ENCODE results near the gene RRM2.
"Not testable (repeated sequence)": the region's sequence is repeated elsewhere in the genome, so short reads cannot be mapped to it uniquely, and the experiment has no call there.

Gene RRM2

DNA sequence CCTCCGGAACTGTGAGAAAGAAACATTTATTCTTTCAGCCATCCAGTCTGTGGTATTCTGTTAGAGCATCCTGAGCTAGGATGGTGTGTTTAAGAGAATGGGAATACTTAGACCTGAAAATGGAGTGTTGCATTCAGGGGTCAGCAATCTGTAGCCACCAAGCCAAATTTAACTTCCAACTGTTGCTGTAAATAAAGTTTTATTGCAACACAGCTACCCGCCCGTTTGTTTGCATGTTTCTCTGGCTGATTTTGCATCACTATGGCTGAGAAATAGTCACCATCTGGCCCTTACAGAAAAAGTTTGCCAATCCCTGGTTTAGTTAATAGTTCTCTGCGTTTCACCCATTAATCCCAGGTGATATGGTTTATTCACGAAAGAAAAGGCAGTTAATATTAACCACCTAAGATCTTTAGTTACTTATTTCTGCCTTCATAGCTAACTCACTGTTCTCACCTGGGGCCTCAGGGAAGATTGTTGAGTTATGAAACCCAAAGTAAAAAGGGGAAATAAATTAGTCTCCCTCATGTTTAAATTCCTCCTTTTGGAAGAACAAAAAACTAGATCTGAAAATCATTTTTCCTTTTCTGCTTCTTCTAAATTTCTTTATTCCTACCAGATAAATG, 32.9 kb upstream of the RRM2 start:
- in situ Hi-C loops (cut with MboI; ENCODE audit: low sequenced_read_pairs) = no loop called here

DNA sequence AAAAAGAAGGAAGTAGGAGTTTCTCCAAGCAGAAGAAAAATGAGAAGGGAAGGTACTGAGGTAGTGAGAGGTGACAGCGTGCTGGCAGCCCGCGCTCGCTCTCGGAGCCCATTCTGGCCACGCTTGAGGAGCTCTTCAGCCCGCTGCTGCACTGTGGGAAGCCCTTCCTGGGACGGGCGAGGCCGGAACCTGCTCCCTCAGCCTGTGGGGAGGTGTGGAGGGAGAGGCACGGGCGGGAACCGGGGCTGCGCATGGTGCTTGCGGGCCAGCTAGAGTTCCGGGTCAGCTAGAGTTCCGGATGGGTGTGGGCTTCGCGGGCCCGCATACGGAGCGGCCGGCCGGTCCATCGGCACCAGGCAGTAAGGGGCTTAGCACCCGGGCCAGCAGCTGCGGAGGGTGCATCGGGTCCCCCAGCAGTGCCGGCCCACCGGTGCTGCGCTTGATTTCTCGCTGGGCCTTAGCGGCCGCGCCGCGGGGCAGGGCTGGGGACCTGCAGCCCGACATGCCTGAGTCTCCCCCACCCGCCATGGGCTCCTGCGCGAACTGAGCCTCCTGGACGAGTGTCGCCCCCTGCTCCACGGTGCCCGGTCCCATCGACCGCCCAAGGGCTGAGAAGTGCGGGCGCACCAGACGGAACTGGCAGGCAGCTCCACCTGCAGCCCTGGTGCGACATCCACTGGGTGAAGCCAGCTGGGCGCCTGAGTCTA, 31.2 kb upstream of the RRM2 start:
- in situ Hi-C loops (cut with MboI; ENCODE audit: low sequenced_read_pairs) = no loop called here

GRCh38 chr2:10091889-10092244, 30.7 kb upstream of the RRM2 start:
- in situ Hi-C loops (cut with MboI; ENCODE audit: low sequenced_read_pairs) = not testable (repeated sequence)

- in situ Hi-C loops (cut with MboI; ENCODE audit: low sequenced_read_pairs) = no loop called here
Observed at GRCh38 chr2:10094271-10094814, 28.2 kb upstream of the RRM2 start.

DNA sequence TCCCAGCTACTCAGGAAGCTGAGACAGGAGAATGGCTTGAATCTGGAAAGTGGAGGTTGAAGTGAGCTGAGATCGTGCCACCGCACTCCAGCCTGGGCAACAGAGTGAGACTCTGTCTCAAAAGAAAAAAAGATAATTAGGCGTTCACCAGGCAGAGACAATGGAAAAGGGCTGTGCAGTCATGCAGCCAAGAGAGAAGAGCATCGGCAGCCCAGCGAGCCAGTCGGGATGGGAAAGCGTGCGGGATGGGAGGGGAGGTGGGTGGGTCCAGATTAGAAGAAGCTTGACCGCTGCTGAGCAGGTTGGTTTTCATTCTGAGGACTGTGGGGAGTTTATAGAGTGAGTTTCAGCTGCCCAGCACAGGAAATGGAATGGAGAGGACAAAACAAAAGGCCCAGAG, 27.4 kb upstream of the RRM2 start:
- in situ Hi-C loops (cut with MboI; ENCODE audit: low sequenced_read_pairs) = no loop called here

GRCh38 chr2:10096641-10097040, 25.9 kb upstream of the RRM2 start:
- in situ Hi-C loops (cut with MboI; ENCODE audit: low sequenced_read_pairs) = no loop called here

GRCh38 chr2:10097352-10098148, 25.0 kb upstream of the RRM2 start:
- in situ Hi-C loops (cut with MboI; ENCODE audit: low sequenced_read_pairs) = no loop called here

DNA sequence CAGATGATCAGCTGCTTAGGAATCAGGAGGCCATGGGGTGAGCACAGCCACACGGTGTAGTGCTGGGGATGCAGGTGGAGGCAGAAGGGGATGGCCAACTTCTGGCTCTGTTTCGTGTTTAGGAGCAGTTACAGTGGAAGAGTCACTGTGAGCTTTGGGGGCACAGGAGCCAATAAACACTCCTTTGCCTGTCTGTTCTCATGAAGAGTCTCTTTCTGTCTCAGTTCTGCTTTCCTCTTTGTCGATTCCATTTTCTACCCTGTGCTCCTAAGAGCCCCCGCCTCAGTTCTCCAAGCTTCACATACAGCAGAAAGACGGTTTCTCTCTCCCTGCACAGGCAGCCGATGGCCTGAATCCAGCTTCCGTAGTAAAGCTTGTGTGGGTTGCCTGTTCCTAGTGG, 21.0 kb upstream of the RRM2 start:
- in situ Hi-C loops (cut with MboI; ENCODE audit: low sequenced_read_pairs) = no loop called here

- in situ Hi-C loops (cut with MboI; ENCODE audit: low sequenced_read_pairs) = no loop called here
Observed at GRCh38 chr2:10103179-10103578, 19.4 kb upstream of the RRM2 start.

DNA sequence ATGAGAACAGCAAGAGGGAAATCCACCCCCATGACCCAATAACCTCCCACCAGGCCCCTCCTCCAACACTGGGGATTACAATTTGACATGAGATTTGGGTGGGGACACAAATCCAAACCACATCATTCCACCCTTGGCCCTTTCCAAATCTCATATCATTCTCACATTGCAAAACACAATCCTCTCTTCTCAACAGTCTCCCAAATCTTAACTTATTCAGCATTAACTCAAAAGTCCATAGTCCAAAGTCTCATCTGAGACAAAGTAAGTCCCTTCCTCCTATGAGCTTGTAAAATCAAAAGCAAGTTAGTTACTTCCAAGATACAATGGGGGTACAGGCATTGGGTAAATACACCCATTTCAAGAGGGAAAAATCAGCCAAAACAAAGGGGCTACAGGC, 17.6 kb upstream of the RRM2 start:
- in situ Hi-C loops (cut with MboI; ENCODE audit: low sequenced_read_pairs) = not testable (repeated sequence)

DNA sequence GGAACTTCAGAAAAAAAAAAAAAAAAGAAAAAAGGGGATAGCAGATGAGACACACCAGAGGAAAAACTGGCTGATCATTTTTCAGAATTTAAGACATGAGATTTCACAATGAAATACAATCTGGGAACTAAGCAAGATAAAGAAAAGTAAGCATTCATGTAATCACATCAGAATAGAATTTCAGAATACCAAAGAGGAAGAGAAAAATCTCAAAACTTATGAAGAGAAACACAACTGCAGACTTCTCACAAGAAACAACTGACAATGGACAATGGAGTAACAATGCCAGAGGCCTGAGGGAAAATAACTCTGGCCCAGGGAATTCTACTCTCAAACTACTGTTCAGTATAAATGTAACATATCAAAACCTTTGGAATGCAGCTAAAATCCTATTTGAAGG, 13.2 kb upstream of the RRM2 start:
- in situ Hi-C loops (cut with MboI; ENCODE audit: low sequenced_read_pairs) = no loop called here

DNA sequence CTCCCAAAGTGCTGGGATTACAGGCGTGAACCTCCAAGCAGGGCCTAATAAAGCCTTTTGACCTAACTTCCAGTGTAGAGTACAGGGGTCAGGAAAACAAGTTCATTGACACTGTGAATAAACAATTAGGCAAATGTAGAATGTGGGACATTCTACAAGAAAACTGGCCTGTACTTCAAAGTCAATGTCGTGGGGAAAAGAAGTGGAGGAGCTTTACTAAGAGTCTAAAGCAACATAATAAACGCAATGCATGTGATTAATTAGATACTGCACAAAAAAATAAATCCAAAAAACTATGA, 3.6 kb upstream of the RRM2 start:
- in situ Hi-C loops (cut with MboI; ENCODE audit: low sequenced_read_pairs) = no loop called here

- in situ Hi-C loops (cut with MboI; ENCODE audit: low sequenced_read_pairs) = no loop called here
Observed at GRCh38 chr2:10119601-10120157, 2.9 kb upstream of the RRM2 start.

GRCh38 chr2:10120158-10120876, 2.2 kb upstream of the RRM2 start:
- in situ Hi-C loops (cut with MboI; ENCODE audit: low sequenced_read_pairs) = no loop called here

- in situ Hi-C loops (cut with MboI; ENCODE audit: low sequenced_read_pairs) = no loop called here
Observed at GRCh38 chr2:10120877-10121574, 1.5 kb upstream of the RRM2 start.

- in situ Hi-C loops (cut with MboI; ENCODE audit: low sequenced_read_pairs) = no loop called here
Observed at GRCh38 chr2:10123281-10123680, 742 bp downstream of the RRM2 start.

- in situ Hi-C loops (cut with MboI; ENCODE audit: low sequenced_read_pairs) = no loop called here
Observed at GRCh38 chr2:10124538-10125045, 2.1 kb downstream of the RRM2 start.

GRCh38 chr2:10125842-10126631, 3.5 kb downstream of the RRM2 start:
- in situ Hi-C loops (cut with MboI; ENCODE audit: low sequenced_read_pairs) = no loop called here

DNA sequence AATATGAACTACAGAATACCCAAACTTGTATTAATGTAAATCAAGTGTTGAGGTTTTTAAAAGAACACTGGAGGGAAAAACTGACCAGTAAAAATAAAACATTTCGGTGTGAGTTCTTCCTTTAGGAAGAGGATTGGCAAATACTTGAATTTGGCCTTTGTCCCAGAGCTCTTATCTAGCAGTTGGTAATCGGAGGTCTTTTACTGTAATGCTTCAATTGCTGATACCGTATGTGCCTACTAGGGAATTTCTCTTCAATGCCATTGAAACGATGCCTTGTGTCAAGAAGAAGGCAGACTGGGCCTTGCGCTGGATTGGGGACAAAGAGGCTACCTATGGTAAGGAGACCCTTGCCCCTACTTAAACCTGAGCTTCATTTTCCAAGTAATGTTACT, 4.1 kb downstream of the RRM2 start:
- in situ Hi-C loops (cut with MboI; ENCODE audit: low sequenced_read_pairs) = no loop called here

DNA sequence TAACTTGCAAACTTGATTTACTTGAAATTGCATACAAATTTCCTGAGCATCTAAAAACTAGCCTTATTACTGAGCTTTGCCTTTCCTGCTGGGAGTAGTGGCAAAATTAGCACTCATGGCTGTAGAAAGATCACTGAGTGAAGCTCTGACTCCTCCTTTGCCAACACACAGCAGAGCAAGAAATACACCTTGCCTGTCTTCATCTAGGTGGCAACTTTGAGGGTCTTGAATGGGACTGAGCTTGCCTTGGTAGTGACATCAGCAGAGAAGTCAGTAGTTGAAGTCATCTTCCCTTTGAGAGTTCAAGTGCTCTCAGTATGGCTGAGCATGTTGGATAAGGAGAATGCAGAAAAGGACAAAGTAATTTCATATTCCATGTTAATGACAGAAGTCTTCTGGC, 5.9 kb downstream of the RRM2 start:
- in situ Hi-C loops (cut with MboI; ENCODE audit: low sequenced_read_pairs) = no loop called here

All from hTERT RPE-1 (cell line).